WTC11 (cell line): ENCODE data around the gene MBNL1. TPM values are rescaled to one million over a fixed set of nuclear protein-coding genes. Genes with fewer than 3 reads are reported as not detected.

Experiments used
- ATAC-seq: fragments of 200-7000 bp; cut with Tn5 transposase; 2 replicates; pipeline ENCODE4 v1.10.0; 2021; ENCODE audit warnings: mild to moderate bottlenecking, moderate library complexity
- CTCF ChIA-PET: fragments of 300-600 bp; sonication (Branson Sonifier 250); formaldehyde crosslinking; loops from one replicate; lab custom pipeline; 2021; ENCODE audit warnings: antibody characterized with exemption; lab: Charles Lee
- POLR2A ChIA-PET: fragments of 350-600 bp; sonication (Branson Sonifier 250); formaldehyde crosslinking; loops from one replicate; lab custom pipeline; 2021; ENCODE audit warnings: antibody characterized with exemption; lab: Charles Lee
- DNase-seq: peaks from one replicate; pipeline ENCODE4 v3.0.0; 2021; ENCODE audit warnings: low spot score
- H3K27ac Mint-ChIP-seq: 2 replicates; pipeline ENCODE4 v1.8.0; 2021; ENCODE audit warnings: mixed read lengths
- H3K27me3 Mint-ChIP-seq: 2 replicates; pipeline ENCODE4 v1.8.0; 2021; ENCODE audit warnings: low read depth, mild to moderate bottlenecking, moderate library complexity, mixed read lengths
- H3K36me3 Mint-ChIP-seq: 2 replicates; pipeline ENCODE4 v1.8.0; 2021; ENCODE audit warnings: mixed read lengths
- H3K4me1 Mint-ChIP-seq: 2 replicates; pipeline ENCODE4 v1.8.0; 2022; ENCODE audit warnings: mixed read lengths
- H3K4me3 Mint-ChIP-seq: 2 replicates; pipeline ENCODE4 v1.8.0; 2021; ENCODE audit warnings: mild to moderate bottlenecking, moderate library complexity, mixed read lengths
- H3K9me3 Mint-ChIP-seq: 2 replicates; pipeline ENCODE4 v1.8.0; 2021; ENCODE audit warnings: mixed read lengths
- AFF4 ChIP-seq: sonication (generic); formaldehyde crosslinking; IDR thresholded peaks from 2 replicates; pipeline ENCODE4 v1.8.1; 2023; ENCODE audit warnings: mild to moderate bottlenecking, missing genetic modification reagents, borderline replicate concordance
- ARID4B ChIP-seq: sonication (generic); formaldehyde crosslinking; IDR thresholded peaks from 2 replicates; pipeline ENCODE4 v1.8.0; 2023; ENCODE audit warnings: missing genetic modification reagents, mild to moderate bottlenecking, borderline replicate concordance
- ELF4 ChIP-seq: sonication (generic); formaldehyde crosslinking; IDR thresholded peaks from 2 replicates; pipeline ENCODE4 v1.8.1; 2022; ENCODE audit warnings: low read depth, mild to moderate bottlenecking, moderate library complexity, missing genetic modification reagents
- EMX1 ChIP-seq: fragments of 250-450 bp; sonication (Bioruptor Pico); IDR thresholded peaks from 2 replicates; pipeline ENCODE4 v1.8.0; 2021; ENCODE audit warnings: mild to moderate bottlenecking
- IRF2 ChIP-seq: sonication (generic); formaldehyde crosslinking; IDR thresholded peaks from 2 replicates; pipeline ENCODE4 v1.8.0; 2022; ENCODE audit warnings: low read depth, missing genetic modification reagents, borderline replicate concordance
- JUN ChIP-seq: sonication (generic); formaldehyde crosslinking; IDR thresholded peaks from 2 replicates; pipeline ENCODE4 v1.8.0; 2023; ENCODE audit warnings: mild to moderate bottlenecking, missing genetic modification reagents
- PRDM15 ChIP-seq: sonication (generic); formaldehyde crosslinking; IDR thresholded peaks from 2 replicates; pipeline ENCODE4 v1.8.0; 2022; ENCODE audit warnings: missing genetic modification reagents
- SMAD3 ChIP-seq: sonication (generic); formaldehyde crosslinking; IDR thresholded peaks from 2 replicates; pipeline ENCODE4 v1.8.0; 2022; ENCODE audit warnings: missing genetic modification reagents, mild to moderate bottlenecking, borderline replicate concordance
- ZBTB21 ChIP-seq: sonication (generic); formaldehyde crosslinking; IDR thresholded peaks from 2 replicates; pipeline ENCODE4 v1.8.1; 2023; ENCODE audit warnings: mild to moderate bottlenecking, missing genetic modification reagents, borderline replicate concordance
- ZNF263 ChIP-seq: sonication (generic); formaldehyde crosslinking; IDR thresholded peaks from 2 replicates; pipeline ENCODE4 v1.8.1; 2022; ENCODE audit warnings: low read depth, mild to moderate bottlenecking, moderate library complexity, missing genetic modification reagents
- total RNA-seq: library from RNA; stranded (reverse); gene quantifications from 3 replicates; pipeline ENCODE4 v1.2.3, GENCODE V29; 2021
- TF ChIP-seq, protein P1 (sequence below): sonication (generic); formaldehyde crosslinking; IDR thresholded peaks from 2 replicates; pipeline ENCODE4 v1.8.0; 2022; ENCODE audit warnings: mild to moderate bottlenecking, missing genetic modification reagents
- TF ChIP-seq, protein P2 (sequence below): sonication (generic); formaldehyde crosslinking; IDR thresholded peaks from 2 replicates; pipeline ENCODE4 v1.8.1; 2023; ENCODE audit warnings: mild to moderate bottlenecking, moderate library complexity, missing genetic modification reagents

The MBNL1 gene
- total RNA-seq, 1 experiment from 2014 or later: 20.4 TPM

DNA sequence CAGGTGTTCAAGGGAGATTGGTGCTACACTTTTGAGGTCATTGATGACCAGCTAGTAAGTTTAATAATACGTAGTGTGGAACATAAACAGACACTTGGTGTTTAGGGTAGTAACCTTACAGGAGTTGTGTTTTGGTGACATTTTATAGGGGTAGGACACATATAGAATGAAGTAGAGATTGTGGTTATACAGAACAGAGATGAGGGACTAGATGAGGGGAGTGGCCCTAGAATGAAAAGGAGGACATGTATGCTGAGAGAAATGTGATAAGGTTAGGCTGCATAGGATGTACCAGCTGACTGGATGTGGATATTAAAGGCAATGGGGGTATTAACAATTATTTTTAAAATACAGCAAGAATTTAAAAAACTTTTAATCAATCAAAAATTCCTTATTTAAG lies 8.0 kb downstream of the MBNL1 start:
- Mint-ChIP-seq H3K9me3 (no peaks in the 10 kb centered on the region), H3K27me3 (no peaks in the 10 kb centered on the region)
- DNase-seq: no peak
- POLR2A ChIA-PET: no interaction called here
- TF ChIP-seq AFF4: no peak
- no peak for TF ChIP-seq ZNF263 (CRISPR knock-in tag)
- TF ChIP-seq, all 79 proteins: peak for 0
- H3K36me3 Mint-ChIP-seq: no peaks in the 10 kb centered on the region
- peak overlapping the region; percentile 27; the same call in 1 of the 2 replicates for H3K27ac Mint-ChIP-seq
- ATAC-seq: no peak
- peaks cover 42% of the 10 kb centered on the region for H3K4me1 Mint-ChIP-seq
- CTCF ChIA-PET: no interaction called here
- H3K4me3 Mint-ChIP-seq: no peak overlapping the region

GRCh38 chr3:152277198-152277597 lies 8.5 kb downstream of the MBNL1 start:
- Mint-ChIP-seq H3K9me3 (no peaks in the 10 kb centered on the region), H3K27ac (no peak overlapping the region), H3K4me1 (peaks cover 40% of the 10 kb centered on the region), H3K4me3 (no peak overlapping the region), H3K27me3 (no peaks in the 10 kb centered on the region), H3K36me3 (no peaks in the 10 kb centered on the region)
- TF ChIP-seq JUN (CRISPR knock-in tag) (no peak), ARID4B (CRISPR knock-in tag) (no peak), ELF4 (no peak), IRF2 (no peak), EMX1 (no peak), SMAD3 (CRISPR knock-in tag) (no peak), ZBTB21 (CRISPR knock-in tag) (no peak), PRDM15 (CRISPR knock-in tag) (no peak)
- TF ChIP-seq, protein P1, sequence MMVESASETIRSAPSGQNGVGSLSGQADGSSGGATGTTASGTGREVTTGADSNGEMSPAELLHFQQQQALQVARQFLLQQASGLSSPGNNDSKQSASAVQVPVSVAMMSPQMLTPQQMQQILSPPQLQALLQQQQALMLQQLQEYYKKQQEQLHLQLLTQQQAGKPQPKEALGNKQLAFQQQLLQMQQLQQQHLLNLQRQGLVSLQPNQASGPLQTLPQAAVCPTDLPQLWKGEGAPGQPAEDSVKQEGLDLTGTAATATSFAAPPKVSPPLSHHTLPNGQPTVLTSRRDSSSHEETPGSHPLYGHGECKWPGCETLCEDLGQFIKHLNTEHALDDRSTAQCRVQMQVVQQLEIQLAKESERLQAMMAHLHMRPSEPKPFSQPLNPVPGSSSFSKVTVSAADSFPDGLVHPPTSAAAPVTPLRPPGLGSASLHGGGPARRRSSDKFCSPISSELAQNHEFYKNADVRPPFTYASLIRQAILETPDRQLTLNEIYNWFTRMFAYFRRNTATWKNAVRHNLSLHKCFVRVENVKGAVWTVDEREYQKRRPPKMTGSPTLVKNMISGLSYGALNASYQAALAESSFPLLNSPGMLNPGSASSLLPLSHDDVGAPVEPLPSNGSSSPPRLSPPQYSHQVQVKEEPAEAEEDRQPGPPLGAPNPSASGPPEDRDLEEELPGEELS (CRISPR knock-in tag): no peak
- TF ChIP-seq, protein P2, sequence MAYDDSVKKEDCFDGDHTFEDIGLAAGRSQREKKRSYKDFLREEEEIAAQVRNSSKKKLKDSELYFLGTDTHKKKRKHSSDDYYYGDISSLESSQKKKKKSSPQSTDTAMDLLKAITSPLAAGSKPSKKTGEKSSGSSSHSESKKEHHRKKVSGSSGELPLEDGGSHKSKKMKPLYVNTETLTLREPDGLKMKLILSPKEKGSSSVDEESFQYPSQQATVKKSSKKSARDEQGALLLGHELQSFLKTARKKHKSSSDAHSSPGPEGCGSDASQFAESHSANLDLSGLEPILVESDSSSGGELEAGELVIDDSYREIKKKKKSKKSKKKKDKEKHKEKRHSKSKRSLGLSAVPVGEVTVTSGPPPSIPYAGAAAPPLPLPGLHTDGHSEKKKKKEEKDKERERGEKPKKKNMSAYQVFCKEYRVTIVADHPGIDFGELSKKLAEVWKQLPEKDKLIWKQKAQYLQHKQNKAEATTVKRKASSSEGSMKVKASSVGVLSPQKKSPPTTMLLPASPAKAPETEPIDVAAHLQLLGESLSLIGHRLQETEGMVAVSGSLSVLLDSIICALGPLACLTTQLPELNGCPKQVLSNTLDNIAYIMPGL: no peak
- DNase-seq (no peak), ATAC-seq (no peak)
- CTCF ChIA-PET: no interaction called here
- POLR2A ChIA-PET: no interaction called here
